Endothelial cell of umbilical vein (primary cell): Measurements from ENCODE around the gene SLC27A6. TPM values are rescaled to one million over a fixed set of nuclear protein-coding genes. Genes with fewer than 3 reads are reported as not detected.

Source experiments
- BruUV-seq: library from RNA; stranded (reverse); fragments of 400-500 nt; replicated peaks from 2 replicates; lab custom pipeline; 2021; lab: Mats Ljungman, UMichigan
- CTCF ChIA-PET: fragments of 300-600, 350-600 bp; sonication (Branson Sonifier 250); formaldehyde crosslinking; loops from one replicate; lab custom pipeline; 2021; ENCODE audit warnings: antibody characterized with exemption, inconsistent platforms; lab: Charles Lee
- POLR2A ChIA-PET: fragments of 300-600, 350-600 bp; sonication (Branson Sonifier 250); formaldehyde crosslinking; loops from one replicate; lab custom pipeline; 2021; ENCODE audit warnings: antibody characterized with exemption, inconsistent platforms; lab: Charles Lee
- DNase-seq: peaks from one replicate; pipeline ENCODE4 v3.0.0-alpha.2; 2011; ENCODE audit warnings: low read depth, low spot score
- FAIRE-seq: peaks from 2 replicates; lab custom pipeline; 2011; peaks lifted over from hg19 to GRCh38; lab: Jason Lieb, UNC
- H2AFZ ChIP-seq: 2 replicates; pipeline ENCODE4 v1.6.0; 2012; ENCODE audit warnings: low read depth, low read length, control low read depth, inconsistent platforms
- H3K27ac ChIP-seq: 2 replicates; pipeline ENCODE4 v1.5.1; 2011; ENCODE audit warnings: low read depth, mild to moderate bottlenecking, control low read depth, low read length, moderate library complexity; ENCODE audit not compliant: insufficient read depth
- H3K27me3 ChIP-seq, 2 experiments: 2 replicates each; pipeline versions ENCODE4 v1.6.0 to v1.6.1; 2011; ENCODE audit warnings: low read length in 2 of 2, mixed read lengths in 1 of 2; ENCODE audit not compliant: control insufficient read depth in 2 of 2, insufficient read depth in 2 of 2
- H3K36me3 ChIP-seq, 2 experiments: 2 replicates in 1 of 2; 3 replicates in 1 of 2; pipeline ENCODE4 v1.5.1; 2011; ENCODE audit warnings: low read length in 2 of 2, mild to moderate bottlenecking in 1 of 2, moderate library complexity in 1 of 2; ENCODE audit not compliant: control insufficient read depth in 2 of 2, insufficient read depth in 2 of 2; ENCODE audit errors: extremely low read depth in 1 of 2
- H3K4me1 ChIP-seq: 3 replicates; pipeline ENCODE4 v1.5.1; 2011; ENCODE audit warnings: mild to moderate bottlenecking, low read length; ENCODE audit not compliant: control insufficient read depth, insufficient read depth; ENCODE audit errors: extremely low read depth
- H3K4me2 ChIP-seq: 2 replicates; pipeline ENCODE4 v1.6.1; 2011; ENCODE audit warnings: low read length, control low read depth, mixed read lengths; ENCODE audit not compliant: insufficient read depth
- H3K4me3 ChIP-seq, 3 experiments: fragments of 200-600 bp in 1 of 3; sonication (generic), shearing (Covaris generic) in 1 of 3; replicated peaks in 1 of 3; 2 replicates each; pipeline ENCODE4 v1.5.1; 2011 to 2016; ENCODE audit warnings: control low read depth in 3 of 3, low read length in 3 of 3, mild to moderate bottlenecking in 2 of 3, inconsistent platforms in 1 of 3, low read depth in 1 of 3, moderate library complexity in 1 of 3; ENCODE audit not compliant: insufficient read depth in 1 of 3
- H3K79me2 ChIP-seq: 2 replicates; pipeline ENCODE4 v1.6.0; 2012; ENCODE audit warnings: low read length, inconsistent platforms; ENCODE audit not compliant: control insufficient read depth, insufficient read depth
- H3K9ac ChIP-seq: replicated peaks from 2 replicates; pipeline ENCODE3; 2011; ENCODE audit warnings: low read length, control low read depth; ENCODE audit not compliant: insufficient read depth; ENCODE audit errors: extremely low read depth
- H3K9me1 ChIP-seq: replicated peaks from 3 replicates; pipeline ENCODE4 v1.6.0; 2011; ENCODE audit warnings: mild to moderate bottlenecking, low read length; ENCODE audit not compliant: control insufficient read depth, insufficient read depth; ENCODE audit errors: extremely low read depth
- H3K9me3 ChIP-seq: replicated peaks from 2 replicates; pipeline ENCODE4 v1.5.1; 2012; ENCODE audit warnings: low read length, inconsistent platforms; ENCODE audit not compliant: control insufficient read depth, insufficient read depth
- H4K20me1 ChIP-seq: replicated peaks from 2 replicates; pipeline ENCODE3; 2011; ENCODE audit warnings: mild to moderate bottlenecking, low read length; ENCODE audit not compliant: control insufficient read depth, insufficient read depth; ENCODE audit errors: extremely low read depth
- EZH2 ChIP-seq: IDR thresholded peaks from 2 replicates; pipeline ENCODE4 v1.6.1; 2012; ENCODE audit warnings: borderline replicate concordance, low read depth, mild to moderate bottlenecking, moderate library complexity, low read length, inconsistent platforms; ENCODE audit not compliant: severe bottlenecking
- FOS ChIP-seq: IDR thresholded peaks from 2 replicates; pipeline ENCODE4 v1.6.1; 2011; ENCODE audit warnings: mild to moderate bottlenecking, low read length, moderate library complexity, borderline replicate concordance; ENCODE audit not compliant: insufficient read depth
- GATA2 ChIP-seq: IDR thresholded peaks from 2 replicates; pipeline ENCODE4 v1.7.0; 2011; ENCODE audit warnings: low read depth, mild to moderate bottlenecking, moderate library complexity, mixed read lengths, low read length; ENCODE audit not compliant: insufficient read length, insufficient read depth
- JUN ChIP-seq: IDR thresholded peaks from 2 replicates; pipeline ENCODE4 v1.6.1; 2011; ENCODE audit warnings: borderline replicate concordance, low read depth; ENCODE audit not compliant: insufficient read length, insufficient read depth
- MYC ChIP-seq: IDR thresholded peaks from one replicate; pipeline ENCODE4 v1.6.1; 2011; ENCODE audit warnings: mild to moderate bottlenecking, low read depth, low read length
- POLR2A ChIP-seq: IDR thresholded peaks from 2 replicates; pipeline ENCODE4 v1.6.1; 2012; ENCODE audit warnings: low read depth, mild to moderate bottlenecking, control low read depth, low read length
- POLR2AphosphoS5 ChIP-seq: IDR thresholded peaks from 2 replicates; pipeline ENCODE4 v1.6.1; 2012; ENCODE audit warnings: low read depth, mild to moderate bottlenecking, control low read depth, low read length, moderate library complexity; ENCODE audit not compliant: insufficient read depth
- dilution Hi-C: fragments of 300-500 bp; cut with MboI; formaldehyde crosslinking; loops from one replicate; pipeline ENCODE4 v1.15.0; 2019; ENCODE audit warnings: low sequenced_read_pairs; ENCODE audit not compliant: extremely low pct_ligation_motif_present
- intact Hi-C: fragments of 100-400 bp; cut with micrococcal nuclease; formaldehyde crosslinking; loops from one replicate; pipeline ENCODE4 v1.10.0; 2022
- polyA plus RNA-seq, 4 experiments: library from polyadenylated mRNA; depleted of rRNA in 3 of 4; stranded (reverse) in 3 of 4; unstranded in 1 of 4; fragments of >200 nt; gene quantifications; 2 replicates each; pipeline versions ENCODE4 v1.2.1 to v1.2.3, GENCODE V29; 2011 to 2012; ENCODE audit warnings: missing spikeins in 1 of 4
- total RNA-seq: library from RNA; stranded (reverse); gene quantifications from 2 replicates; pipeline ENCODE4 v1.2.3, GENCODE V29; 2021
- TF ChIP-seq, protein P1 (sequence below), 2 donors: IDR thresholded peaks; 1 replicate in 1 of 2; 2 replicates in 1 of 2; pipeline ENCODE4 v1.5.1; 2011; ENCODE audit warnings: low read length in 2 of 2, mild to moderate bottlenecking in 2 of 2, moderate library complexity in 2 of 2, control low read depth in 1 of 2, inconsistent platforms in 1 of 2, low read depth in 1 of 2; ENCODE audit not compliant: insufficient read depth in 1 of 2; ENCODE audit errors: extremely low read depth in 1 of 2
- TF ChIP-seq, protein P2 (sequence below): IDR thresholded peaks from 2 replicates; pipeline ENCODE4 v1.6.1; 2011; ENCODE audit not compliant: insufficient read depth, insufficient read length

Gene SLC27A6
- total and polyA plus RNA-seq, 2 donors (not counting 3 experiments of a cell fraction or from before 2014, with no cell fraction given): 0.10 TPM; not detected in 1

DNA sequence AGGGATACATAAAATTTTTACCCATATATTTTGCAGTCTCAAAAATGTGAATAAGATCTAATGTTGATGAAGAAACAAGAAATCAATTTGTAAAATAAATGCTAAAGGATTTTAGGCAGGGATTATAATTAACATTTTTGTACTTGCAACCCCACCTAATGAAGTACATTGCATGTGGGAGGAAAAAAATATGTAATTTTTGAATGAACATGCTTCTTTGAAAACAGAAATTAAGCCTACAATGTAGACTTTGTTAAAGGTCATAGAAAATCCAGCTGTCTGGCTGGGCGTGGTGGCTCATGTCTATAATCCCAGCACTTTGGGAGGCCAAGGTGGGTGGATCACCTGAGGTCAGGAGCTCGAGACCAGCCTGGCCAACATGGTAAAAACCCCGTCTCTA, 15.6 kb downstream of the SLC27A6 start:
- intact Hi-C loops (no loop called here), dilution Hi-C loops (no loop called here)
- Histone ChIP-seq H3K27me3 (peaks cover 0 to 1% of the 10 kb centered on the region in 2 experiments), H3K36me3 (no peaks in the 10 kb centered on the region), H3K27ac (no peak overlapping the region), H3K9ac (no peak overlapping the region), H3K79me2 (no peaks in the 10 kb centered on the region), H2AFZ (no peak overlapping the region), H3K4me1 (no peaks in the 10 kb centered on the region), H3K9me3 (no peaks in the 10 kb centered on the region), H3K4me2 (no peak overlapping the region), H3K4me3 (no peak overlapping the region), H3K9me1 (no peaks in the 10 kb centered on the region), H4K20me1 (no peaks in the 10 kb centered on the region)
- BruUV-seq: no TSS peak
- ChIA-PET CTCF (no interaction called here), POLR2A (no interaction called here)
- no peak for TF ChIP-seq POLR2A
- no peak for TF ChIP-seq FOS
- no peak for TF ChIP-seq EZH2
- TF ChIP-seq POLR2AphosphoS5: no peak
- TF ChIP-seq, protein P1, sequence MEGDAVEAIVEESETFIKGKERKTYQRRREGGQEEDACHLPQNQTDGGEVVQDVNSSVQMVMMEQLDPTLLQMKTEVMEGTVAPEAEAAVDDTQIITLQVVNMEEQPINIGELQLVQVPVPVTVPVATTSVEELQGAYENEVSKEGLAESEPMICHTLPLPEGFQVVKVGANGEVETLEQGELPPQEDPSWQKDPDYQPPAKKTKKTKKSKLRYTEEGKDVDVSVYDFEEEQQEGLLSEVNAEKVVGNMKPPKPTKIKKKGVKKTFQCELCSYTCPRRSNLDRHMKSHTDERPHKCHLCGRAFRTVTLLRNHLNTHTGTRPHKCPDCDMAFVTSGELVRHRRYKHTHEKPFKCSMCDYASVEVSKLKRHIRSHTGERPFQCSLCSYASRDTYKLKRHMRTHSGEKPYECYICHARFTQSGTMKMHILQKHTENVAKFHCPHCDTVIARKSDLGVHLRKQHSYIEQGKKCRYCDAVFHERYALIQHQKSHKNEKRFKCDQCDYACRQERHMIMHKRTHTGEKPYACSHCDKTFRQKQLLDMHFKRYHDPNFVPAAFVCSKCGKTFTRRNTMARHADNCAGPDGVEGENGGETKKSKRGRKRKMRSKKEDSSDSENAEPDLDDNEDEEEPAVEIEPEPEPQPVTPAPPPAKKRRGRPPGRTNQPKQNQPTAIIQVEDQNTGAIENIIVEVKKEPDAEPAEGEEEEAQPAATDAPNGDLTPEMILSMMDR (IDR thresholded peaks at IDR 0.05; ENCODE audit: extremely low read depth in 1 of 2, insufficient read depth in 1 of 2, low read depth in 1 of 2, low read length in 2 of 2): no peak
- no peak for TF ChIP-seq GATA2
- TF ChIP-seq, protein P2, sequence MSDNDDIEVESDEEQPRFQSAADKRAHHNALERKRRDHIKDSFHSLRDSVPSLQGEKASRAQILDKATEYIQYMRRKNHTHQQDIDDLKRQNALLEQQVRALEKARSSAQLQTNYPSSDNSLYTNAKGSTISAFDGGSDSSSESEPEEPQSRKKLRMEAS: no peak
- no peak for TF ChIP-seq MYC
- TF ChIP-seq JUN: no peak
- DNase-seq: no peak
- FAIRE-seq: no peak
